Panc1 (cell line): ENCODE results near the gene CMTM4.

Experiments
- POLR2AphosphoS5 ChIP-seq: IDR thresholded peaks from 2 replicates; pipeline ENCODE4 v1.6.1; 2012; ENCODE audit warnings: mild to moderate bottlenecking, low read depth, low read length, moderate library complexity
- SIN3A ChIP-seq: IDR thresholded peaks from 2 replicates; pipeline ENCODE4 v1.6.1; 2012; ENCODE audit warnings: low read depth, mild to moderate bottlenecking, low read length, moderate library complexity, borderline replicate concordance; ENCODE audit not compliant: insufficient read depth
- TCF7L2 ChIP-seq: IDR thresholded peaks from 2 replicates; pipeline ENCODE4 v1.6.1; 2011; ENCODE audit warnings: mild to moderate bottlenecking, low read depth, low read length, inconsistent platforms
- TF ChIP-seq, protein P1 (sequence below): fragments of 450-650 bp; IDR thresholded peaks from 2 replicates; pipeline ENCODE4 v1.5.1; 2017; ENCODE audit warnings: mild to moderate bottlenecking
- TF ChIP-seq, protein P2 (sequence below), 2 experiments: IDR thresholded peaks; 2 replicates each; pipeline ENCODE4 v1.6.1; 2011 to 2012; ENCODE audit warnings: low read depth in 2 of 2, control low read depth in 1 of 2, low read length in 1 of 2, mild to moderate bottlenecking in 1 of 2, moderate library complexity in 1 of 2; ENCODE audit not compliant: insufficient read depth in 1 of 2

DNA sequence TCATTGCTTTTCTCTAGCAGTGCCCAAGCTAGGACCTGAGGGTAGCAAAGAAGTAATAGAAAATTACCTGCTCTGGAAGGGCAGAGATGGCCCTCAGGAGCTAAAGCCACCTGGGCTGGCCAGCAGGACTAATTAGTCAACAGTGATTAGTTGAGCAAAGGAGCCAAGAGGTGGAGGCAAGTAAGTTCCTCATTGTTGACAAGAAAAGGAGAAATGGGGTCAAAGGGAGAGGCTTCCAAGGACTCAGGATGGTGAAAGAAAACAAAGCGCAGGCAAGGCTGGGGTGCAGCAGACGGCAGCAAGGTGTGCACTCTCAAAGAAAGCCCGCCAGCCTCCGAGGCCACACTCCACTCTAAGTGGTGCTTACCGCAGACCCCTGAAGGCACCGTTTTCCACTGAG lies 44.6 kb downstream of the CMTM4 start:
- TF ChIP-seq POLR2AphosphoS5 (no peak), TCF7L2 (no peak), SIN3A (no peak)
- TF ChIP-seq, protein P1, sequence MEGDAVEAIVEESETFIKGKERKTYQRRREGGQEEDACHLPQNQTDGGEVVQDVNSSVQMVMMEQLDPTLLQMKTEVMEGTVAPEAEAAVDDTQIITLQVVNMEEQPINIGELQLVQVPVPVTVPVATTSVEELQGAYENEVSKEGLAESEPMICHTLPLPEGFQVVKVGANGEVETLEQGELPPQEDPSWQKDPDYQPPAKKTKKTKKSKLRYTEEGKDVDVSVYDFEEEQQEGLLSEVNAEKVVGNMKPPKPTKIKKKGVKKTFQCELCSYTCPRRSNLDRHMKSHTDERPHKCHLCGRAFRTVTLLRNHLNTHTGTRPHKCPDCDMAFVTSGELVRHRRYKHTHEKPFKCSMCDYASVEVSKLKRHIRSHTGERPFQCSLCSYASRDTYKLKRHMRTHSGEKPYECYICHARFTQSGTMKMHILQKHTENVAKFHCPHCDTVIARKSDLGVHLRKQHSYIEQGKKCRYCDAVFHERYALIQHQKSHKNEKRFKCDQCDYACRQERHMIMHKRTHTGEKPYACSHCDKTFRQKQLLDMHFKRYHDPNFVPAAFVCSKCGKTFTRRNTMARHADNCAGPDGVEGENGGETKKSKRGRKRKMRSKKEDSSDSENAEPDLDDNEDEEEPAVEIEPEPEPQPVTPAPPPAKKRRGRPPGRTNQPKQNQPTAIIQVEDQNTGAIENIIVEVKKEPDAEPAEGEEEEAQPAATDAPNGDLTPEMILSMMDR = no peak
- TF ChIP-seq, protein P2, sequence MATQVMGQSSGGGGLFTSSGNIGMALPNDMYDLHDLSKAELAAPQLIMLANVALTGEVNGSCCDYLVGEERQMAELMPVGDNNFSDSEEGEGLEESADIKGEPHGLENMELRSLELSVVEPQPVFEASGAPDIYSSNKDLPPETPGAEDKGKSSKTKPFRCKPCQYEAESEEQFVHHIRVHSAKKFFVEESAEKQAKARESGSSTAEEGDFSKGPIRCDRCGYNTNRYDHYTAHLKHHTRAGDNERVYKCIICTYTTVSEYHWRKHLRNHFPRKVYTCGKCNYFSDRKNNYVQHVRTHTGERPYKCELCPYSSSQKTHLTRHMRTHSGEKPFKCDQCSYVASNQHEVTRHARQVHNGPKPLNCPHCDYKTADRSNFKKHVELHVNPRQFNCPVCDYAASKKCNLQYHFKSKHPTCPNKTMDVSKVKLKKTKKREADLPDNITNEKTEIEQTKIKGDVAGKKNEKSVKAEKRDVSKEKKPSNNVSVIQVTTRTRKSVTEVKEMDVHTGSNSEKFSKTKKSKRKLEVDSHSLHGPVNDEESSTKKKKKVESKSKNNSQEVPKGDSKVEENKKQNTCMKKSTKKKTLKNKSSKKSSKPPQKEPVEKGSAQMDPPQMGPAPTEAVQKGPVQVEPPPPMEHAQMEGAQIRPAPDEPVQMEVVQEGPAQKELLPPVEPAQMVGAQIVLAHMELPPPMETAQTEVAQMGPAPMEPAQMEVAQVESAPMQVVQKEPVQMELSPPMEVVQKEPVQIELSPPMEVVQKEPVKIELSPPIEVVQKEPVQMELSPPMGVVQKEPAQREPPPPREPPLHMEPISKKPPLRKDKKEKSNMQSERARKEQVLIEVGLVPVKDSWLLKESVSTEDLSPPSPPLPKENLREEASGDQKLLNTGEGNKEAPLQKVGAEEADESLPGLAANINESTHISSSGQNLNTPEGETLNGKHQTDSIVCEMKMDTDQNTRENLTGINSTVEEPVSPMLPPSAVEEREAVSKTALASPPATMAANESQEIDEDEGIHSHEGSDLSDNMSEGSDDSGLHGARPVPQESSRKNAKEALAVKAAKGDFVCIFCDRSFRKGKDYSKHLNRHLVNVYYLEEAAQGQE (IDR thresholded peaks at IDR 0.05; ENCODE audit: insufficient read depth in 1 of 2, low read depth in 2 of 2, low read length in 1 of 2) = no peak
